ENCODE data around the gene ATOX1. TPM values are rescaled to one million over a fixed set of nuclear protein-coding genes. Genes with fewer than 3 reads are reported as not detected.

Gene ATOX1
- total RNA-seq, 1 donor = 52.8 TPM

DNA sequence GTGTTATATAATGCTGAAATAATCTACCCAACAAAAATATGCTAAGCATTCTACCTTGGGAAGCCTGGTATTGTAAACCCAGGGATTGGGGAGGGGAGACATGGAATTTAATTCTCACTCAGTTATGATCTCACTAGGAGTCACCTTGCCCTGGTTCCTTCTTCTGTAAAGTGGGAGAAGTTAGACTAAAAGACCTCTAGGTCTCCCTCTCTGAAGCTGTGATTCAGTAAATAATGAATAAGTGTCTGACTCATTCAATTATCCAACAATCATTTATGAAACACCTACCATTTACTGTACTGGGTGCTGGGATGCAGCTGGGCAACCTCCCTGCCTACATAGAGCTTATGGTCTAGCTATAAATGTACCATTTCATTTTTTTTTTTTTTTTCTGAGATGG, 51.5 kb downstream of the ATOX1 start:
- peak; percentile 75 for DNase-seq (ENCODE audit: insufficient read length, low spot score, missing footprints)
- H3K4me1 ChIP-seq (ENCODE audit: insufficient read depth, low read length) = no peaks in the 10 kb centered on the region
- H3K27me3 ChIP-seq (ENCODE audit: insufficient read depth, low read length) = no peaks in the 10 kb centered on the region
- H3K9me3 ChIP-seq (ENCODE audit: low read depth, low read length) = no peaks in the 10 kb centered on the region
- H2AFZ ChIP-seq (ENCODE audit: low read length) = no peak overlapping the region
- TF ChIP-seq, protein P1, sequence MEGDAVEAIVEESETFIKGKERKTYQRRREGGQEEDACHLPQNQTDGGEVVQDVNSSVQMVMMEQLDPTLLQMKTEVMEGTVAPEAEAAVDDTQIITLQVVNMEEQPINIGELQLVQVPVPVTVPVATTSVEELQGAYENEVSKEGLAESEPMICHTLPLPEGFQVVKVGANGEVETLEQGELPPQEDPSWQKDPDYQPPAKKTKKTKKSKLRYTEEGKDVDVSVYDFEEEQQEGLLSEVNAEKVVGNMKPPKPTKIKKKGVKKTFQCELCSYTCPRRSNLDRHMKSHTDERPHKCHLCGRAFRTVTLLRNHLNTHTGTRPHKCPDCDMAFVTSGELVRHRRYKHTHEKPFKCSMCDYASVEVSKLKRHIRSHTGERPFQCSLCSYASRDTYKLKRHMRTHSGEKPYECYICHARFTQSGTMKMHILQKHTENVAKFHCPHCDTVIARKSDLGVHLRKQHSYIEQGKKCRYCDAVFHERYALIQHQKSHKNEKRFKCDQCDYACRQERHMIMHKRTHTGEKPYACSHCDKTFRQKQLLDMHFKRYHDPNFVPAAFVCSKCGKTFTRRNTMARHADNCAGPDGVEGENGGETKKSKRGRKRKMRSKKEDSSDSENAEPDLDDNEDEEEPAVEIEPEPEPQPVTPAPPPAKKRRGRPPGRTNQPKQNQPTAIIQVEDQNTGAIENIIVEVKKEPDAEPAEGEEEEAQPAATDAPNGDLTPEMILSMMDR (IDR thresholded peaks at IDR 0.05; ENCODE audit: extremely low read depth, low read depth, low read length) = no peak
- no peaks in the 10 kb centered on the region for H4K20me1 ChIP-seq (ENCODE audit: insufficient read depth, low read length)
- H3K4me3 ChIP-seq (ENCODE audit: insufficient read depth, low read length) = no peak overlapping the region
- no peaks in the 10 kb centered on the region for H3K79me2 ChIP-seq (ENCODE audit: insufficient read depth, low read length)
- H3K27ac ChIP-seq (ENCODE audit: low read depth, low read length) = no peak overlapping the region
- no peaks in the 10 kb centered on the region for H3K36me3 ChIP-seq (ENCODE audit: insufficient read depth, low read length)
- H3K4me2 ChIP-seq (ENCODE audit: insufficient read depth, low read length) = no peak overlapping the region

DNA sequence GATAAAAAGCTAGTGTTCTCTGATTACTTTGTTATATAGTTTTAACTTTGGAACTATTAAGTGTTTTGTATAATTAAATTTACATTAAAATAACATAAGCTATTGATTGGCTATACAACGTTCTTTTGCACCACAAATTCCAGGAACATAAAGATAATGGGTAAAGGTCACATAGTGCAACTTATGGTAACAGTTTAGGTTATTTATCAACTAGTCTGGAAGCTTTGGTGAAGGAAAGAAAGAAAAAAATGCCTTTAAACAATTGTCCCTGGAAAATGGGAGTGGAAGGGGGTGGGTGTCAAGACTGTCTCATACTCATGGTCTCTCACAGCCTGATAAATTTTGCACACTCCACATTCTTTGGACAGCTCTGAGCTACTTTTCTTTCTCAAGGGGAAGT, 54.7 kb downstream of the ATOX1 start:
- H3K4me1 ChIP-seq (ENCODE audit: insufficient read depth, low read length) = peaks cover 18% of the 10 kb centered on the region
- no peaks in the 10 kb centered on the region for H4K20me1 ChIP-seq (ENCODE audit: insufficient read depth, low read length)
- no peak for DNase-seq (ENCODE audit: insufficient read length, low spot score, missing footprints)
- no peaks in the 10 kb centered on the region for H3K9me3 ChIP-seq (ENCODE audit: low read depth, low read length)
- H3K79me2 ChIP-seq (ENCODE audit: insufficient read depth, low read length) = no peaks in the 10 kb centered on the region
- no peak overlapping the region for H3K4me3 ChIP-seq (ENCODE audit: insufficient read depth, low read length)
- no peaks in the 10 kb centered on the region for H3K36me3 ChIP-seq (ENCODE audit: insufficient read depth, low read length)
- no peak overlapping the region for H2AFZ ChIP-seq (ENCODE audit: low read length)
- H3K27ac ChIP-seq (ENCODE audit: low read depth, low read length) = no peak overlapping the region
- H3K4me2 ChIP-seq (ENCODE audit: insufficient read depth, low read length) = no peak overlapping the region
- no peaks in the 10 kb centered on the region for H3K27me3 ChIP-seq (ENCODE audit: insufficient read depth, low read length)
- TF ChIP-seq, protein P1 (IDR thresholded peaks at IDR 0.05; ENCODE audit: extremely low read depth, low read depth, low read length) = no peak

DNA sequence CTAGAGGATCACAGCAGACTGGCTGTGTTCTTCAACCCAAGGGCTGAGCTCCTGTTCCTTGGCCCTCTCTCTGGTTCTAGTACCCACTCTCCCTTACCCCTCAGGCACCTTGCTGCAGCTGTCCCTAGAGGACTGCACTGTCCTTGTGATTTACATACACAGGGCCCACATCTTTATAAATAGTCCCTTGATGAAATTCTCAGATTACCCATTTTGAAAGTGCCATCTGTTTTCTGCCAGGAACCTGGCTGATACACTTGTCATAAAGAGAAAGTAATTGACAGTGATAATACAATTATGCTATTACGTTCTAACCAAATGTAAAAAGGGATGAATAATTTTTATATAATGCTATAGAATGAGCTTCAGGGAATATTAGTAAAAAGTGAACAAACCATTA, 55.2 kb downstream of the ATOX1 start:
- no peaks in the 10 kb centered on the region for H3K27me3 ChIP-seq (ENCODE audit: insufficient read depth, low read length)
- no peaks in the 10 kb centered on the region for H3K9me3 ChIP-seq (ENCODE audit: low read depth, low read length)
- H3K79me2 ChIP-seq (ENCODE audit: insufficient read depth, low read length) = no peaks in the 10 kb centered on the region
- H3K4me3 ChIP-seq (ENCODE audit: insufficient read depth, low read length) = no peak overlapping the region
- H3K36me3 ChIP-seq (ENCODE audit: insufficient read depth, low read length) = no peaks in the 10 kb centered on the region
- no peak overlapping the region for H3K4me2 ChIP-seq (ENCODE audit: insufficient read depth, low read length)
- TF ChIP-seq, protein P1 (IDR thresholded peaks at IDR 0.05; ENCODE audit: extremely low read depth, low read depth, low read length) = no peak
- H3K4me1 ChIP-seq (ENCODE audit: insufficient read depth, low read length) = peaks cover 22% of the 10 kb centered on the region
- H3K27ac ChIP-seq (ENCODE audit: low read depth, low read length) = no peak overlapping the region
- DNase-seq (ENCODE audit: insufficient read length, low spot score, missing footprints) = no peak
- H2AFZ ChIP-seq (ENCODE audit: low read length) = no peak overlapping the region
- H4K20me1 ChIP-seq (ENCODE audit: insufficient read depth, low read length) = no peaks in the 10 kb centered on the region

- TF ChIP-seq, protein P1 (IDR thresholded peaks at IDR 0.05; ENCODE audit: extremely low read depth, low read depth, low read length) = no peak
- Histone ChIP-seq H3K79me2 (ENCODE audit: insufficient read depth, low read length) (no peaks in the 10 kb centered on the region), H3K36me3 (ENCODE audit: insufficient read depth, low read length) (no peaks in the 10 kb centered on the region), H3K27me3 (ENCODE audit: insufficient read depth, low read length) (no peaks in the 10 kb centered on the region), H3K27ac (ENCODE audit: low read depth, low read length) (peak overlapping the region; percentile 99), H4K20me1 (ENCODE audit: insufficient read depth, low read length) (no peaks in the 10 kb centered on the region), H3K4me2 (ENCODE audit: insufficient read depth, low read length) (no peak overlapping the region), H3K4me1 (ENCODE audit: insufficient read depth, low read length) (peaks cover 44% of the 10 kb centered on the region), H3K9me3 (ENCODE audit: low read depth, low read length) (no peaks in the 10 kb centered on the region), H2AFZ (ENCODE audit: low read length) (peak overlapping the region; percentile 89), H3K4me3 (ENCODE audit: insufficient read depth, low read length) (no peak overlapping the region)
- DNase-seq (ENCODE audit: insufficient read length, low spot score, missing footprints) = peak; percentile 18
Measured at GRCh38 chr5:151700820-151701219, 57.6 kb downstream of the ATOX1 start.

All from osteoblast (primary cell).